ENCODE results near the gene VIPR2.

DNA sequence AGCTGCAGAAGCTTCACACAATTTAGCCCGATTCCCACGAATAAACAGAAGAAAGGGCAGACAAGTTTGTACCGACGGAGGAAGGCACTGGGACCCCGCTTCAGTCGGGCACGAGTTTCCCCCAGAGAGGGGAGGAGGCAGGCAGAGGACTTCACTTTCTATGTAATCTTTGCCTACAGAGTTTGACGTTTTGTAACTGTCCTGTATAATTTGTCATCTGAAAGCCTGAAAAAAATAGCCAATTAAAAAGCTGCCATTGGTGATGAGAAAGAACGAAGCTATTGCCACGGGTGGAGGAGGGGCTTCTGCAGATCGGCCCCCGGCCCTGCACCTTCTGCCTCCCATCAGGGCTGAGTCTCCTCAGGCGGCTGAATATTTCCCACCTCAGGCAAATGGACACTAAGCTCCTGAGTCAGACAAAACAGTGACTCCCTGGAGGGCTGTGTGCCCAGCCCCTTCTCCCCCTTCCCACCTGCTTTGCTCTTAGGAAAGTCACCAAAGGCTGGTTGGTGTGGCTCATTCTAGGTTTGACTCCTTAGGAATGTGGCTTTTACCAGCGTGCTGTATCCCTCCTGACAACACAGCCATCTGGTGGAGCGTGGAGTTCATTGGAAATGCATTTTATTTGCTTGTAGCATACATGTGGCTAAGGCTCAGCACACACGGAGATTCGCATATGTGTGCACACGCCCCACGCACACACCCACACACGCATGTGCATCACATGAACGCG, 117.4 kb downstream of the VIPR2 start:
- TF ChIP-seq, protein P1, sequence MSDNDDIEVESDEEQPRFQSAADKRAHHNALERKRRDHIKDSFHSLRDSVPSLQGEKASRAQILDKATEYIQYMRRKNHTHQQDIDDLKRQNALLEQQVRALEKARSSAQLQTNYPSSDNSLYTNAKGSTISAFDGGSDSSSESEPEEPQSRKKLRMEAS (IDR thresholded peaks at IDR 0.05): no peak
- TF ChIP-seq MXI1 (IDR thresholded peaks at IDR 0.05; ENCODE audit: borderline replicate concordance, low read depth, low read length): no peak
